Activated naive CD8-positive, alpha-beta T cell treated with anti-CD3 and anti-CD28 coated beads, Interleukin-2, amount 10 ng/mL, durations not matched to agents 7 days and 5 days (primary cell): Measurements from ENCODE around the gene SAT2. TPM values are rescaled to one million over a fixed set of nuclear protein-coding genes. Genes with fewer than 3 reads are reported as not detected.
A peak's percentile ranks its signal among the peaks of the same experiment; 100 is the strongest.
"Not testable (repeated sequence)": the region's sequence is repeated elsewhere in the genome, so short reads cannot be mapped to it uniquely, and the experiment has no call there.

Source experiments
- ATAC-seq: fragments of 150-1000 bp; cut with Tn5 transposase; one replicate; pipeline ENCODE4 v1.10.0; 2021; ENCODE audit warnings: low read depth, moderate library complexity
- POLR2A ChIA-PET: fragments of 350-600 bp; sonication (Branson Sonifier 250); formaldehyde crosslinking; loops from one replicate; lab custom pipeline; 2021; ENCODE audit warnings: antibody characterized with exemption; lab: Charles Lee
- DNase-seq: peaks from one replicate; pipeline ENCODE4 v3.0.0; 2021
- H3K27ac Mint-ChIP-seq: one replicate; pipeline ENCODE4 v1.8.0; 2022; ENCODE audit warnings: mild to moderate bottlenecking, mixed read lengths
- H3K27me3 Mint-ChIP-seq: one replicate; pipeline ENCODE4 v1.8.0; 2022; ENCODE audit warnings: mild to moderate bottlenecking, moderate library complexity, mixed read lengths
- H3K36me3 Mint-ChIP-seq: one replicate; pipeline ENCODE4 v1.8.0; 2021; ENCODE audit warnings: mild to moderate bottlenecking, mixed read lengths
- H3K4me1 Mint-ChIP-seq: one replicate; pipeline ENCODE4 v1.8.0; 2021; ENCODE audit warnings: mixed read lengths
- H3K4me3 Mint-ChIP-seq: one replicate; pipeline ENCODE4 v1.8.0; 2022; ENCODE audit warnings: mild to moderate bottlenecking, moderate library complexity, mixed read lengths
- H3K9me3 Mint-ChIP-seq: one replicate; pipeline ENCODE4 v1.8.0; 2021; ENCODE audit warnings: mixed read lengths
- total RNA-seq, 2 experiments: library from RNA; stranded (reverse); gene quantifications; one replicate each; pipeline ENCODE4 v1.2.3, GENCODE V29; 2021

The SAT2 gene
- total RNA-seq, 2 experiments from 2014 or later: 40.0 to 41.2 TPM

GRCh38 chr17:7651097-7651664 is 23.6 kb upstream of the SAT2 start:
- Mint-ChIP-seq H3K36me3 (no peaks in the 10 kb centered on the region), H3K27me3 (peaks cover 49% of the 10 kb centered on the region), H3K27ac (peak overlapping the region; percentile 35), H3K9me3 (no peaks in the 10 kb centered on the region), H3K4me3 (peak overlapping the region; percentile 76), H3K4me1 (peaks cover 11% of the 10 kb centered on the region)
- no peak for DNase-seq
- ATAC-seq: peak; percentile 5
- POLR2A ChIA-PET: interaction anchor here (0.6 to 2.5 kb wide), 5 partner anchors 10 to 515 kb away, joined by 3 to 21 read pairs (median 7); partner anchors contain the start of genes FXR2, SAT2 and TP53

- peaks cover 49% of the 10 kb centered on the region for H3K27me3 Mint-ChIP-seq
- H3K4me1 Mint-ChIP-seq: peaks cover 11% of the 10 kb centered on the region
- H3K9me3 Mint-ChIP-seq: no peaks in the 10 kb centered on the region
- DNase-seq (peak; percentile 71), ATAC-seq (peak; percentile 86)
- POLR2A ChIA-PET: interaction anchor here (0.6 to 2.5 kb wide), 6 partner anchors 9 to 515 kb away, joined by 3 to 21 read pairs (median 6); partner anchors contain the start of genes FXR2, SAT2 and TP53
- H3K27ac Mint-ChIP-seq: peak within 1 kb of the TSS; percentile 35
- peak within 1 kb of the TSS; percentile 84 for H3K4me3 Mint-ChIP-seq
- H3K36me3 Mint-ChIP-seq: no peaks in the 10 kb centered on the region
Observed at GRCh38 chr17:7650509-7651096, 23.0 kb upstream of the SAT2 start, which contains the start of gene ATP1B2. Gene ATP1B2 (plus strand): TSS chr17:7650926. CDS start chr17:7651519, 593 bp downstream.

GRCh38 chr17:7647018-7647417 is 19.4 kb upstream of the SAT2 start:
- peaks cover 25% of the 10 kb centered on the region for H3K27me3 Mint-ChIP-seq
- POLR2A ChIA-PET: interaction anchor here (1.0 kb wide), 1 partner anchor 39 kb away, joined by 3 read pairs; no protein-coding TSS in a partner anchor

GRCh38 chr17:7646457-7646856 is 18.8 kb upstream of the SAT2 start:
- Mint-ChIP-seq H3K9me3 (no peaks in the 10 kb centered on the region), H3K4me1 (peaks cover 22% of the 10 kb centered on the region), H3K27ac (no peak overlapping the region), H3K36me3 (no peaks in the 10 kb centered on the region), H3K27me3 (peaks cover 27% of the 10 kb centered on the region), H3K4me3 (no peak overlapping the region)
- ATAC-seq (no peak), DNase-seq (no peak)
- POLR2A ChIA-PET: no interaction called here

More at GRCh38 chr17:7647018-7647417, 19.4 kb upstream of the SAT2 start:
- ATAC-seq (no peak), DNase-seq (no peak)
- Mint-ChIP-seq H3K9me3 (no peaks in the 10 kb centered on the region), H3K36me3 (no peaks in the 10 kb centered on the region), H3K4me3 (no peak overlapping the region), H3K27ac (no peak overlapping the region), H3K4me1 (peaks cover 16% of the 10 kb centered on the region)

GRCh38 chr17:7644775-7645174 is 17.2 kb upstream of the SAT2 start:
- ATAC-seq (no peak), DNase-seq (no peak)
- peaks cover 13% of the 10 kb centered on the region for H3K27me3 Mint-ChIP-seq
- no peaks in the 10 kb centered on the region for H3K9me3 Mint-ChIP-seq
- no peaks in the 10 kb centered on the region for H3K36me3 Mint-ChIP-seq
- POLR2A ChIA-PET: no interaction called here
- H3K4me3 Mint-ChIP-seq: no peak overlapping the region
- H3K27ac Mint-ChIP-seq: no peak overlapping the region
- peaks cover 13% of the 10 kb centered on the region for H3K4me1 Mint-ChIP-seq

- ATAC-seq, H3K27ac Mint-ChIP-seq, H3K9me3 Mint-ChIP-seq, H3K36me3 Mint-ChIP-seq, DNase-seq, H3K4me3 Mint-ChIP-seq: not testable (repeated sequence)
- POLR2A ChIA-PET: interaction anchor here (1.1 to 1.6 kb wide), 2 partner anchors 9 to 46 kb away, joined by 3 to 5 read pairs; partner anchors contain the start of genes ATP1B2 and TP53
- Mint-ChIP-seq H3K27me3 (peaks cover 14% of the 10 kb centered on the region), H3K4me1 (peaks cover 13% of the 10 kb centered on the region)
Observed at GRCh38 chr17:7641635-7642034, 14.0 kb upstream of the SAT2 start.

GRCh38 chr17:7640783-7641182 is 13.2 kb upstream of the SAT2 start:
- Mint-ChIP-seq H3K27ac (no peak overlapping the region), H3K4me1 (peaks cover 13% of the 10 kb centered on the region), H3K36me3 (no peaks in the 10 kb centered on the region), H3K4me3 (no peak overlapping the region), H3K27me3 (peaks cover 14% of the 10 kb centered on the region), H3K9me3 (no peaks in the 10 kb centered on the region)
- DNase-seq (no peak), ATAC-seq (no peak)
- POLR2A ChIA-PET: interaction anchor here (1.6 kb wide), 1 partner anchor 10 kb away, joined by 5 read pairs; the partner anchor contains the start of gene ATP1B2

- no peak for DNase-seq
- ATAC-seq: no peak
- Mint-ChIP-seq H3K27me3 (peaks cover 8% of the 10 kb centered on the region), H3K9me3 (no peaks in the 10 kb centered on the region), H3K36me3 (no peaks in the 10 kb centered on the region), H3K27ac (no peak overlapping the region), H3K4me1 (peaks cover 4% of the 10 kb centered on the region), H3K4me3 (no peak overlapping the region)
- POLR2A ChIA-PET: no interaction called here
Observed at GRCh38 chr17:7636163-7636562, 8.5 kb upstream of the SAT2 start.

- POLR2A ChIA-PET: interaction anchor here (2.7 kb wide), 1 partner anchor 53 kb away, joined by 11 read pairs; the partner anchor contains the start of genes TP53 and WRAP53
- H3K27me3 Mint-ChIP-seq: peaks cover 6% of the 10 kb centered on the region
- no peak overlapping the region for H3K27ac Mint-ChIP-seq
- no peak overlapping the region for H3K4me3 Mint-ChIP-seq
- DNase-seq (no peak), ATAC-seq (no peak)
- H3K9me3 Mint-ChIP-seq: no peaks in the 10 kb centered on the region
- H3K4me1 Mint-ChIP-seq: peaks cover 3% of the 10 kb centered on the region
- no peaks in the 10 kb centered on the region for H3K36me3 Mint-ChIP-seq
Observed at GRCh38 chr17:7634384-7634783, 6.8 kb upstream of the SAT2 start.

GRCh38 chr17:7633093-7633492 is 5.5 kb upstream of the SAT2 start:
- DNase-seq: no peak
- no peak overlapping the region for H3K4me3 Mint-ChIP-seq
- no peaks in the 10 kb centered on the region for H3K36me3 Mint-ChIP-seq
- H3K4me1 Mint-ChIP-seq: peaks cover 2% of the 10 kb centered on the region
- no peak for ATAC-seq
- POLR2A ChIA-PET: interaction anchor here (0.8 to 2.7 kb wide), 3 partner anchors 40 to 54 kb away, joined by 5 to 26 read pairs (median 11); partner anchors contain the start of genes TP53 and WRAP53
- H3K27me3 Mint-ChIP-seq: peaks cover 3% of the 10 kb centered on the region
- H3K9me3 Mint-ChIP-seq: no peaks in the 10 kb centered on the region
- no peak overlapping the region for H3K27ac Mint-ChIP-seq

GRCh38 chr17:7632492-7632894 is 4.9 kb upstream of the SAT2 start:
- Mint-ChIP-seq H3K4me1 (peaks cover 4% of the 10 kb centered on the region), H3K27me3 (no peaks in the 10 kb centered on the region), H3K9me3 (no peaks in the 10 kb centered on the region), H3K27ac (no peak overlapping the region), H3K36me3 (no peaks in the 10 kb centered on the region), H3K4me3 (no peak overlapping the region)
- POLR2A ChIA-PET: interaction anchor here (0.8 to 1.3 kb wide), 2 partner anchors 41 to 54 kb away, joined by 5 to 26 read pairs; partner anchors contain the start of genes TP53 and WRAP53
- peak; percentile 28 for ATAC-seq
- DNase-seq: no peak

- POLR2A ChIA-PET: interaction anchor here (0.8 to 1.3 kb wide), 2 partner anchors 42 to 55 kb away, joined by 5 to 26 read pairs; partner anchors contain the start of genes TP53 and WRAP53
- ATAC-seq: no peak
- no peak overlapping the region for H3K27ac Mint-ChIP-seq
- H3K36me3 Mint-ChIP-seq: no peaks in the 10 kb centered on the region
- peaks cover 11% of the 10 kb centered on the region for H3K4me1 Mint-ChIP-seq
- H3K27me3 Mint-ChIP-seq: no peaks in the 10 kb centered on the region
- no peak overlapping the region for H3K4me3 Mint-ChIP-seq
- no peaks in the 10 kb centered on the region for H3K9me3 Mint-ChIP-seq
- no peak for DNase-seq
Observed at GRCh38 chr17:7631398-7632380, 4.1 kb upstream of the SAT2 start.
